ENCODE data around the gene MARCHF10.

GRCh38 chr17:62676952-62677596, 131.0 kb downstream of the MARCHF10 start:
- TF ChIP-seq CTCF (IDR thresholded peaks at IDR 0.05): no peak
- TF ChIP-seq POLR2A (IDR thresholded peaks at IDR 0.05): no peak

Data from testis (tissue), 2 donors.